GM15510 (cell line): Measurements from ENCODE around the gene SMIM13.

Experiments
- POLR2A ChIP-seq: IDR thresholded peaks from 3 replicates; pipeline ENCODE4 v1.6.1; 2011; ENCODE audit warnings: borderline replicate concordance; ENCODE audit not compliant: insufficient read length; ENCODE audit errors: extremely low read depth

The SMIM13 gene

GRCh38 chr6:11067348-11067747, 26.3 kb upstream of the SMIM13 start:
- TF ChIP-seq POLR2A, result no peak

DNA sequence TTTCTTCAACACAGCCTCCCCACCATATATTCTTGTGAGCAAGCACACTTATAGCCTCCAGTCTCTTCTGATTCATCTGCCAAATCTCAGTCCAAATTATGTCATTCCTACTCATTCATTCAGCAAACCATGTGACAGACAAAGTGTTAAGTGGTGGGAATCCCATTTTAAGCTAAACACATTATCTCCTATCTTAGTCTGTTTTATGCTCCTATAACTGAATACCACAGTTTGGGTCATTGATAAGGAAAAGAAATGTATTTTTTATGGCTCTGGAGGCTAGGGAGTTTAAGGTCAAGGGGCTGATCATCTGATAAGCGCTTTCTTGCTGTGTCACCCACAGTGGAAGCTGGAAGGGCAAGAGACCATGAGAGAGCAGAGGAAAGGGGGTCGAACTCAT, 23.9 kb upstream of the SMIM13 start:
- TF ChIP-seq POLR2A, result no peak

DNA sequence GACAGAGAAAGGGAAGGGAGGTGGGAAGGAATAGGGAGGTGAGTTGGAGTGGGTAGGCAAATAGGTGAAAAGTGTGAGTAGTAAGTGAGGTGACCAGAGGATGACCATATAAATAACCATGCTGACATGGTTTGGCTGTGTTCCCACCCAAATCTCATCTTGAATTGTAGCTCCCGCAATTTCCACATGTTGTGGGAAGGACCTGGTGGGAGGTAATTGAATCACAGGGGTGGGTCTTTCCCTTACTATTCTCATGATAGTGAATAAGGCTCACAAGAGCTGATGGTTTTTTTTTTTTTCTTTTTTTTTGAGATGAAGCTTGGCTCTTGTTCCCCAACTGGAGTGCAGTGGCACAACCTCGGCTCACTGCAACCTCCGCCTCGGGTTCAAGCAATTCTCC, 21.5 kb upstream of the SMIM13 start:
- no peak for TF ChIP-seq POLR2A

GRCh38 chr6:11076540-11076939, 17.1 kb upstream of the SMIM13 start:
- TF ChIP-seq POLR2A, result no peak

DNA sequence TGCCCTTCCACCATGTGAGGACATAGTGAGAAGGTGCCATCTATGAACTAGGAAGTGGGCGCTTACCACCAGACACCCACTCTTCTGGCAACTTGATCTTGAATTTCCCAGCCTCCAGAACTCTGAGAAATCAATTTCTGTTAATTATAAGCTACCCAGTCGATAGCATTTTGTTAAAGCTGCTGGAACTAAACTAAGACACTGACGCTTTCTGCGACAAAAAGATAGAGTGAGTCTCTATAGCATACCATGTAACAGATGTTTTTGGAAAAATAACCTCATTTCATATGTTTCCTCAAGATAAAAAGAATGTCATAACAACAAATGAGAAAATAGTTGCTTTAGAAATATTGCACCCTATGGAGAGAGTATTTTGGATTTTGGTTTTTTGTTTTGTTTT, 15.4 kb upstream of the SMIM13 start:
- no peak for TF ChIP-seq POLR2A

GRCh38 chr6:11080296-11080695, 13.3 kb upstream of the SMIM13 start:
- no peak for TF ChIP-seq POLR2A

DNA sequence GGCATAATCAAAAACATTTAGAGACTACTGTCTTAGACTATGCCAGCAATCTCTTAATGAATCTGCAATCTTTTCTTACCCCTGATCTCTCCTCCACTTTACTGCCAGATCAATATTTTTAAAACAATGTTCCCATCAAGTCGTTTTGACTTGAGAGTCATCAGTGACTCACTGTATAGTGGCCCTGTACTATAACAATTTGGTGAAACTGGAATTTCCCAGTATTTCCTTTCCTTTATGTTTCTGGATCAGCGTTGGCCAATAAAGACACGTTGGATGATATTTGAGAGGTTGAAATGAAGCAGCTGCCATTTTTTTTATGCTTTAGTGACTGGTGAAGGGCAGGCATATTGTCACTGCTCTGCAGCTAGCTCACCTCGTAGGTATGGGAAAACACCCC, 10.1 kb upstream of the SMIM13 start:
- no peak for TF ChIP-seq POLR2A

GRCh38 chr6:11083956-11084355, 9.7 kb upstream of the SMIM13 start:
- no peak for TF ChIP-seq POLR2A

DNA sequence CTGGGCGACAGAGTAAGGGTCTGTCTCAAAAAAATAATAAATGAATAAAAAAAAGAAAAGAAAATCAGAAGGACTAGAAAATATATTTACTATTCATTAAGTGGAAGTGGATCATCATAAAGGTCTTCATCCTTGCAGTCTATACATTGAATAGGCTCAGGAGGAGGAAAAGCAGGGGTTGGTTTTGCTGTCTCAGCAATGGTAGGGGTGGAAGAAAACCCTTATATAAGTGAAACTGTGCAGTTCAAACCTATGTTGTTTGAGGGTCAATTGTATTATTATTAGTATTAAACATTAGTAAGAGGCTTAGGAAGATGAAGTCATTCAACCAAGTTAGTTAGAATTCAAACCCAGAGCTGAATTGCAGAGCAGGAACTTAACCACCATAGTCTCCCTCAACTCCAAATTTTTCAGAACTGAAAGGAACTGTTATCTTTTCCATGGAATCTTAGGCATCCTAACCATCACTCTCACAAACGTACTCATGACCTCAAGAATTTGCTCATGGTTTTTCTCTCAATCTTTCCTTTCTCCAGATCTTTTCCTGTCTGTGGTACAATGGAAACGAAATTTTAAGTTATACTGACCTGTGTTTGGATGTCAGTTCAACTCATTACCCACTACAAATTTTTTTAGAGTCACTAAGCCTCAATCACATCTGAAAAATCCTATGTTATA, 7.7 kb upstream of the SMIM13 start:
- no peak for TF ChIP-seq POLR2A

- TF ChIP-seq POLR2A, result no peak
Measured at GRCh38 chr6:11089695-11090094, 3.9 kb upstream of the SMIM13 start.

DNA sequence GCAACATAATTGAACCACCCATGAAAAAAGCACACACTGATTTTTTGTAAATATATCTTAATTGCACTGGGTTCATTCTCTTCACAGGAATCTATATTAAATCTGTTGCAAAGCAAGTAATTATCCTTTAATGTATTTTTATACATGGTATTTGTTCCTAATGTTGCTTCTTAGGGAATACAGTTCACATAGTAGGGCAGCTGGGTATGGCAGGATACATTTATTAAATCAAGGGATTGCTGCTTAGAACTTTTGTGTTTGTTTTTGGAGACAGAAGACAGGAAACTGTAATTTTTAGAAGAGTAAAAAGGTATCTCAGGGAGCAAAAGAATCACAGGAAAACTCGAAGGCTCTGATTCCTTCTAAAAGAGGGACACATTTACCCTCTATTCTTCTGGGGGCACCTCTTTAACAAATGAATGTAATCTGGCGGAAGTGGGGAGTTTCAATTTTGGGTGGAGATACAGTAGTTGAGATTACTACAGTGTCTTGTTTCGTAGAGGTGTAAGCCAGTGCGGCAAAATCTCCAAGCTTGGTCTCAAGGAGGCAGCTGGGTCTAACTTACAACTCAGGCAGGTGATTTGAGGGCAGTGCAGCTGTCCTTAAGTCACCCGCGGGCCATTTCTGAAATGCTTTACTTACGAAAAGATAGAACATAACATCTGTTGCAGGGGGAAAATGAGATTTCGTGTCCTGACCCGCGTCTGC, 812 bp upstream of the SMIM13 start:
- no peak for TF ChIP-seq POLR2A

DNA sequence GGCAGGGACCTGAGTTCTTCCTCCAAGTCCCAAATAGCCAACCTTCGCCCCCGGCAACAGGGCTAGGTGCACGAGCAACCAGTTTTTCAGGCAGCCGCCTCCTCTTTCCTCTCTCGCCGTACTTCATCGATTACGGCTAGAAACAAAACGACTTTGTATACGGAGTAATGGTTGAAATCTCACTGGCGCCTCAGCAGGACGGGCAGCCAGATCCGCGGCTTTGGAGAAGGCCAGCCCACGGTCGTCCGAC, 333 bp upstream of the SMIM13 start:
- no peak for TF ChIP-seq POLR2A

- no peak for TF ChIP-seq POLR2A
Measured at GRCh38 chr6:11094411-11094851, 797 bp downstream of the SMIM13 start.

DNA sequence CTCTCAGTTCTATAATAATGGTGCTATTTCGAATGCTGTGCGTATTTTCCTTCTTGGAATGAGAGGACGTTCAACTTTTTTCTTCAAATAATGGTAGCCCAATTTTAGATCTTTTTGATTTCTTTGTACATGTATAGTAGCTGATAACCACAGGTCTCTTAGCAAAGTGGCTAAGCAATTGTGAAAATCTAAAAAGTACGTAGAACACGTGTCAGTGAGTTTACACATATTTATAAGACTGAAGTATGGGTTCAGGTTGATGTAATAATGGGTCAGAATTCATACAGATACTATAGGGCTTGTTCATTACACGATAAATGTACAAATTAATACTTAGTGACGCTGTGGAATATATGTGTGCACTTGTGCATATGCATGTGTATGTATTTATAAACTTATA, 1.3 kb downstream of the SMIM13 start:
- no peak for TF ChIP-seq POLR2A

GRCh38 chr6:11096109-11096508, 2.5 kb downstream of the SMIM13 start:
- no peak for TF ChIP-seq POLR2A

DNA sequence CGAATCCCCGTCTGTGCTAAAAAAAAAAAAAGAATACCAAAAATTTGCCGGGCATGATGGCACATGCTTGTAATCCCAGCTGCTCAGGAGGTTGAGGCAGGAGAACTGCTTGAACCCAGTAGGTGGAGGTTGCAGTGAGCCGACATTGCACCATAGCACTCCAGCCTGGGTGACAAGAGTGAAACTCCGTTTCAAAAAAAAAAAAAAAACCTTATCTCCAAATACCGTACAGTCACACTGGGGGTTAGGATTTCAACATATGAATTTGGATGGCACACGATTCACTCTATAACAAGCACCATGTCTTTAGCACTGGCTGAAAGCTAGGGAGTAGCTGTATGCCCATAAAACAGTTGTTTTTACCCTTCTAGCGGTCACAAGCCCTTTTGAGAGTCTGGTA, 3.8 kb downstream of the SMIM13 start:
- TF ChIP-seq POLR2A, result no peak
